GM21526 (cell line): Measurements from ENCODE around the gene PAQR5.
"Not testable (repeated sequence)": the region's sequence is repeated elsewhere in the genome, so short reads cannot be mapped to it uniquely, and the experiment has no call there.

Source experiments
- ATAC-seq: cut with Tn5 transposase; IDR thresholded peaks from one replicate; pipeline ENCODE4 v1.9.1; 2021; ENCODE audit warnings: moderate library complexity; ENCODE audit not compliant: unreplicated experiment, low FRiP score

The PAQR5 gene

GRCh38 chr15:69292826-69293420 is 5.8 kb upstream of the PAQR5 start:
- no peak for ATAC-seq

GRCh38 chr15:69293741-69294615 is 4.7 kb upstream of the PAQR5 start:
- ATAC-seq: no peak

- ATAC-seq: no peak
These were observed 2.1 kb upstream of the PAQR5 start for GRCh38 chr15:69296606-69297005.

- no peak for ATAC-seq
These were observed 914 bp upstream of the PAQR5 start for GRCh38 chr15:69297642-69298353.

- ATAC-seq: no peak
These were observed 387 bp upstream of the PAQR5 start for GRCh38 chr15:69298354-69298696.

DNA sequence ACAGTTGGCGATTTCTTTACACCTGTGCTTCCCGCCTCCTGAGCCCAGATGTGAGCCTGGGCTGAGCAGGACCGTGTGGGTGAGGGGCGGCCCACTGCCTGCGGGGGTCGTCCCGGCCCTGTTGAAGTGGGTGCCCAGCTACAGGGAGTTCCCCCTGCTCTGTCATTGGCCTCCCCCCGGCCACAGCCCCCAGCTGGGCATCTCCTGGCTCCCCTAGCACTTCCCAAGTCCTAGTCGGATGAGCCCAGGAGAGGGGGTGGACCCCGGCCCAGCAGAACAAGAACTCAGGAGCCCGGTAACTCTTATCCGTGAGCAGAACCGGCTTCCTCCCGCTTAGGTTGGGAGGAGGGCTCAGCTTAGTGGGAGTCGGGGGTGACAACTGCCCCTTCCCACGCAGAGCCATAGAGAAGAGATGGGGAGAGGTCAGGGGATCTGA is 757 bp downstream of the PAQR5 start:
- no peak for ATAC-seq

GRCh38 chr15:69299943-69300588 is 1.4 kb downstream of the PAQR5 start:
- no peak for ATAC-seq

DNA sequence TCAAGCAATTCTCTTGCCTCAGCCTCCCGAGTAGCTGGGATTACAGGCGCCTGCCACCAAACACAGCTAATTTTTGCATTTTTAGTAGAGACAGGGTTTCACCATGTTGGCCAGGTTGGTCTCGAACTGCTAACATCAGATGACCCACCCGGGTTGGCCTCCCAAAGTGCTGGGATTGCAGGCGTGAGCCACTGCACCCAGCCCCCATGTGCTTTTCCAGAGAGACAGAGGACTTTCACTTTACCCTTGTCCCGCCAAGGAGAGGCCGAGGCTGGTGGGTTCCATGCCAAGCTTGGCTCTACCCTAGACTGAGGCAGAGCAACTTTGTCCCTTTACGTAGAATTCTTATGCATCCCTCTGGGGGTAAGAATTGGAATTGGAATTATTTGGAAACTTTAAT is 2.4 kb downstream of the PAQR5 start:
- not testable (repeated sequence) for ATAC-seq

- ATAC-seq: not testable (repeated sequence)
These were observed 3.4 kb downstream of the PAQR5 start for GRCh38 chr15:69302087-69302486.

GRCh38 chr15:69302929-69303328 is 4.2 kb downstream of the PAQR5 start:
- no peak for ATAC-seq

GRCh38 chr15:69303337-69304181 is 4.8 kb downstream of the PAQR5 start:
- no peak for ATAC-seq

- ATAC-seq: no peak
These were observed 5.5 kb downstream of the PAQR5 start for GRCh38 chr15:69304182-69304545.

- no peak for ATAC-seq
These were observed 6.7 kb downstream of the PAQR5 start for GRCh38 chr15:69305204-69305931.

- no peak for ATAC-seq
These were observed 7.3 kb downstream of the PAQR5 start for GRCh38 chr15:69305933-69306568.

GRCh38 chr15:69307939-69308338 is 9.2 kb downstream of the PAQR5 start:
- ATAC-seq: no peak

GRCh38 chr15:69308949-69309348 is 10.2 kb downstream of the PAQR5 start:
- no peak for ATAC-seq

GRCh38 chr15:69311319-69311721 is 12.6 kb downstream of the PAQR5 start:
- no peak for ATAC-seq

DNA sequence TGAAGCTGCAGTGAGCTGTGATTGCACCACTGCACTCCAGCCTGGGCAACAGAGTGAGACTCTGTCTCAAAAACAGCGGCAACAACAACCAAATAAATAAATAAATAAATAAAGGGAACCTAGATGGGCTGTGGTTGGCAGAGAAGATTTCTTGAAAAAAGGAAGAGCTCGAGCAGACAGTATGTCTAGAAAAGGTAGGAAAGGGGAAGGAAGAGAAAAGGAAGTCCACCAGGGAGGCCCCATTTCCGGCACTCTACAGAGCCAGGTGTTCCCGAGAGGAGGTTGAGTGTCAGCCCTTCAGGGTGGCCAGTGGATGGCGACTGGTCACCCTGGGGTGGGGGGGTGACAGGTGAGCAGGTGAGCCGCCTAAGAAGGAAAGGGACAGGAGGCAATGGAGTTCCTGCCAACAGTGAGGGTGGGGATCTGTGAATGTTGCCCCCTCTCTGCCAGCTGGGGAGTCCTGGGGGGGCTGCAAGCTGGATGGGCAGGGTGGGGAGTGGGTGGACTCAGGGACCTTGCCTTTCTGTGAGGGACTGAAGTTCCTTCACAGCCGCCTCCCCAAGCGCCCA is 14.8 kb downstream of the PAQR5 start:
- no peak for ATAC-seq

DNA sequence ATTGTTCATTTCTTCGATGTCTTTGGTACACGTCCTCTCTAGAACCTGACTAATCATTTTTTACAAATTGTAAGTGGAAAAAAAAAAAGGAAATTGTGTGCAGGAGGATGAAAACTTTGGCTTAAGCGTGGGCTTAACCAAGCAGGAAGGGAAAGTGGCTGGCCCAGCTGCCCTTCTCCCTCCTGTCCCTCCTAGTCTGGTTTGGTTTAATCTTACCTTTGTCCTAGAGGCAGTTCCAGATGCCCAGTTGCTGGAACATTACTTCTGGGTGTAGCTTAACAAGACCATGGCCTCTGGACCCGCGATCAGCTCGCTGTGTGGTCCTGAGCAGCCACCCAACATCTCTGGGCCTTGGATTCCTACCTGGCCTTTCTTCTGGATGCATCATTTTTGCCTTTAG is 15.4 kb downstream of the PAQR5 start:
- ATAC-seq: no peak
